Natural killer cell treated with Interleukin-12 subunit alpha and Interleukin-12 subunit beta and Interleukin-15 and Interleukin-18, amount 100 ng/mL, for 72 hours (primary cell): ENCODE data around the gene PAPOLG. TPM values are rescaled to one million over a fixed set of nuclear protein-coding genes. Genes with fewer than 3 reads are reported as not detected.

Experiments
- ATAC-seq, 2 donors: fragments of 150-1000 bp; cut with Tn5 transposase in 1 of 2; sonication (Bioruptor Pico), chemical (Tn5 transposase) in 1 of 2; 2 replicates each; pipeline ENCODE4 v1.10.0; 2021
- DNase-seq: peaks from one replicate; pipeline ENCODE4 v3.0.0; 2022; ENCODE audit warnings: low spot score
- H3K27ac Mint-ChIP-seq, 2 donors: 1 replicate in 1 of 2; 2 replicates in 1 of 2; pipeline ENCODE4 v1.8.0; 2022; ENCODE audit warnings: mixed read lengths in 2 of 2, mild to moderate bottlenecking in 1 of 2, moderate library complexity in 1 of 2
- H3K27me3 Mint-ChIP-seq, 2 donors: 1 replicate in 1 of 2; 2 replicates in 1 of 2; pipeline ENCODE4 v1.8.0; 2022; ENCODE audit warnings: mixed read lengths in 2 of 2
- H3K36me3 Mint-ChIP-seq: one replicate; pipeline ENCODE4 v1.8.0; 2022; ENCODE audit warnings: mixed read lengths
- H3K4me1 Mint-ChIP-seq, 2 donors: 1 replicate in 1 of 2; 2 replicates in 1 of 2; pipeline ENCODE4 v1.8.0; 2022; ENCODE audit warnings: low read depth in 2 of 2, mixed read lengths in 2 of 2, mild to moderate bottlenecking in 1 of 2
- H3K4me3 Mint-ChIP-seq: one replicate; pipeline ENCODE4 v1.8.0; 2022; ENCODE audit warnings: mixed read lengths
- H3K9me3 Mint-ChIP-seq: 2 replicates; pipeline ENCODE4 v1.8.0; 2022; ENCODE audit warnings: mixed read lengths
- total RNA-seq, 2 donors: library from RNA; stranded (reverse); gene quantifications; one replicate each; pipeline ENCODE4 v1.2.3, GENCODE V29; 2022

The PAPOLG gene
- 10 to 100 TPM; 17.3 to 19.8 TPM for total RNA-seq

GRCh38 chr2:60756097-60757087 lies at the start of gene PAPOLG:
Gene PAPOLG, plus strand, starts transcription at chr2:60756268. Its CDS starts 211 bp downstream, at chr2:60756479.
- H3K4me1 Mint-ChIP-seq, result peaks cover 25 to 31% of the 10 kb centered on the region in 2 donors
- H3K27ac Mint-ChIP-seq, result peak within 1 kb of the TSS; percentile 90 to 97
- ATAC-seq (peak; percentile 100), DNase-seq (peak; percentile 97)
- peak within 1 kb of the TSS; percentile 100 for H3K4me3 Mint-ChIP-seq
- H3K27me3 Mint-ChIP-seq, result no peaks in the 10 kb centered on the region
- H3K9me3 Mint-ChIP-seq, result no peaks in the 10 kb centered on the region
- H3K36me3 Mint-ChIP-seq, result peaks cover 23% of the 10 kb centered on the region

GRCh38 chr2:60707750-60708371 lies 48.2 kb upstream of the PAPOLG start:
- ATAC-seq (no peak), DNase-seq (no peak)
- H3K36me3 Mint-ChIP-seq, result no peaks in the 10 kb centered on the region
- peaks cover 3 to 15% of the 10 kb centered on the region in 2 donors for H3K27me3 Mint-ChIP-seq
- no peaks in the 10 kb centered on the region for H3K9me3 Mint-ChIP-seq
- no peak overlapping the region for H3K4me3 Mint-ChIP-seq
- peak overlapping the region in 1 of 2 donors; percentile 24 for H3K27ac Mint-ChIP-seq
- peaks cover 0 to 5% of the 10 kb centered on the region in 2 donors for H3K4me1 Mint-ChIP-seq

GRCh38 chr2:60708630-60709320 lies 47.3 kb upstream of the PAPOLG start:
- ATAC-seq (peak in 1 of 2 donors; percentile 48), DNase-seq (no peak)
- H3K27ac Mint-ChIP-seq, result no peak overlapping the region
- H3K27me3 Mint-ChIP-seq, result peaks cover 3 to 15% of the 10 kb centered on the region in 2 donors
- H3K4me1 Mint-ChIP-seq, result peaks cover 0 to 5% of the 10 kb centered on the region in 2 donors
- no peaks in the 10 kb centered on the region for H3K36me3 Mint-ChIP-seq
- H3K4me3 Mint-ChIP-seq, result no peak overlapping the region
- H3K9me3 Mint-ChIP-seq, result no peaks in the 10 kb centered on the region

GRCh38 chr2:60710707-60711106 lies 45.4 kb upstream of the PAPOLG start:
- H3K36me3 Mint-ChIP-seq, result no peaks in the 10 kb centered on the region
- DNase-seq (no peak), ATAC-seq (no peak)
- H3K4me3 Mint-ChIP-seq, result no peak overlapping the region
- H3K9me3 Mint-ChIP-seq, result no peaks in the 10 kb centered on the region
- H3K27ac Mint-ChIP-seq, result no peak overlapping the region
- H3K4me1 Mint-ChIP-seq, result peaks cover 0 to 5% of the 10 kb centered on the region in 2 donors
- H3K27me3 Mint-ChIP-seq, result peaks cover 2 to 12% of the 10 kb centered on the region in 2 donors

- Mint-ChIP-seq H3K36me3 (no peaks in the 10 kb centered on the region), H3K27ac (no peak overlapping the region), H3K4me3 (no peak overlapping the region), H3K27me3 (no peaks in the 10 kb centered on the region), H3K9me3 (no peaks in the 10 kb centered on the region), H3K4me1 (no peaks in the 10 kb centered on the region)
- DNase-seq, result no peak
- no peak for ATAC-seq
Measured at GRCh38 chr2:60715561-60715960, 40.5 kb upstream of the PAPOLG start.

GRCh38 chr2:60717691-60718090 lies 38.4 kb upstream of the PAPOLG start:
- no peaks in the 10 kb centered on the region for H3K36me3 Mint-ChIP-seq
- H3K4me3 Mint-ChIP-seq, result no peak overlapping the region
- H3K9me3 Mint-ChIP-seq, result no peaks in the 10 kb centered on the region
- H3K4me1 Mint-ChIP-seq, result no peaks in the 10 kb centered on the region
- DNase-seq, result no peak
- ATAC-seq, result no peak
- H3K27me3 Mint-ChIP-seq, result no peaks in the 10 kb centered on the region
- no peak overlapping the region for H3K27ac Mint-ChIP-seq

GRCh38 chr2:60719331-60719730 lies 36.7 kb upstream of the PAPOLG start:
- H3K36me3 Mint-ChIP-seq, result no peaks in the 10 kb centered on the region
- no peaks in the 10 kb centered on the region for H3K27me3 Mint-ChIP-seq
- H3K9me3 Mint-ChIP-seq, result no peaks in the 10 kb centered on the region
- DNase-seq (no peak), ATAC-seq (no peak)
- H3K27ac Mint-ChIP-seq, result no peak overlapping the region
- no peak overlapping the region for H3K4me3 Mint-ChIP-seq
- H3K4me1 Mint-ChIP-seq, result no peaks in the 10 kb centered on the region

- H3K36me3 Mint-ChIP-seq, result no peaks in the 10 kb centered on the region
- H3K4me1 Mint-ChIP-seq, result no peaks in the 10 kb centered on the region
- DNase-seq (no peak), ATAC-seq (no peak)
- H3K27ac Mint-ChIP-seq, result no peak overlapping the region
- H3K27me3 Mint-ChIP-seq, result no peaks in the 10 kb centered on the region
- H3K4me3 Mint-ChIP-seq, result no peak overlapping the region
- H3K9me3 Mint-ChIP-seq, result no peaks in the 10 kb centered on the region
Measured at GRCh38 chr2:60725466-60725865, 30.6 kb upstream of the PAPOLG start.

GRCh38 chr2:60728855-60729254 lies 27.2 kb upstream of the PAPOLG start:
- Mint-ChIP-seq H3K27me3 (no peaks in the 10 kb centered on the region), H3K27ac (no peak overlapping the region), H3K36me3 (no peaks in the 10 kb centered on the region), H3K4me1 (no peaks in the 10 kb centered on the region), H3K9me3 (no peaks in the 10 kb centered on the region), H3K4me3 (no peak overlapping the region)
- ATAC-seq (no peak), DNase-seq (no peak)

- peak; percentile 59 for ATAC-seq
- Mint-ChIP-seq H3K36me3 (no peaks in the 10 kb centered on the region), H3K4me1 (peaks cover 4 to 6% of the 10 kb centered on the region in 2 donors), H3K27me3 (peaks cover 15 to 17% of the 10 kb centered on the region in 2 donors), H3K4me3 (peak overlapping the region; percentile 95), H3K27ac (peak overlapping the region in 1 of 2 donors; percentile 76), H3K9me3 (no peaks in the 10 kb centered on the region)
- DNase-seq, result no peak
Measured at GRCh38 chr2:60735496-60736250, 20.4 kb upstream of the PAPOLG start.

GRCh38 chr2:60738679-60739078 lies 17.4 kb upstream of the PAPOLG start:
- peaks cover 15 to 17% of the 10 kb centered on the region in 2 donors for H3K27me3 Mint-ChIP-seq
- H3K27ac Mint-ChIP-seq, result no peak overlapping the region
- H3K4me3 Mint-ChIP-seq, result no peak overlapping the region
- peaks cover 6% of the 10 kb centered on the region in 2 donors for H3K4me1 Mint-ChIP-seq
- ATAC-seq (no peak), DNase-seq (no peak)
- no peaks in the 10 kb centered on the region for H3K9me3 Mint-ChIP-seq
- no peaks in the 10 kb centered on the region for H3K36me3 Mint-ChIP-seq

- Mint-ChIP-seq H3K4me1 (peaks cover 6 to 9% of the 10 kb centered on the region in 2 donors), H3K36me3 (no peaks in the 10 kb centered on the region), H3K9me3 (no peaks in the 10 kb centered on the region), H3K27ac (no peak overlapping the region), H3K27me3 (peaks cover 15% of the 10 kb centered on the region in 2 donors), H3K4me3 (no peak overlapping the region)
- ATAC-seq (no peak), DNase-seq (no peak)
Measured at GRCh38 chr2:60739156-60739555, 16.9 kb upstream of the PAPOLG start.

- no peak for ATAC-seq
- DNase-seq, result no peak
- Mint-ChIP-seq H3K27ac (no peak overlapping the region), H3K9me3 (no peaks in the 10 kb centered on the region), H3K27me3 (peaks cover 0 to 4% of the 10 kb centered on the region in 2 donors), H3K36me3 (no peaks in the 10 kb centered on the region), H3K4me1 (peaks cover 18 to 24% of the 10 kb centered on the region in 2 donors), H3K4me3 (no peak overlapping the region)
Measured at GRCh38 chr2:60741576-60741975, 14.5 kb upstream of the PAPOLG start.
